ENCODE data around the gene C3orf20.
"Not testable (repeated sequence)": the region's sequence is repeated elsewhere in the genome, so short reads cannot be mapped to it uniquely, and the experiment has no call there.

Gene C3orf20

GRCh38 chr3:14650193-14650592, 24.7 kb upstream of the C3orf20 start:
- DNase-seq (ENCODE audit: low spot score) = no peak

DNA sequence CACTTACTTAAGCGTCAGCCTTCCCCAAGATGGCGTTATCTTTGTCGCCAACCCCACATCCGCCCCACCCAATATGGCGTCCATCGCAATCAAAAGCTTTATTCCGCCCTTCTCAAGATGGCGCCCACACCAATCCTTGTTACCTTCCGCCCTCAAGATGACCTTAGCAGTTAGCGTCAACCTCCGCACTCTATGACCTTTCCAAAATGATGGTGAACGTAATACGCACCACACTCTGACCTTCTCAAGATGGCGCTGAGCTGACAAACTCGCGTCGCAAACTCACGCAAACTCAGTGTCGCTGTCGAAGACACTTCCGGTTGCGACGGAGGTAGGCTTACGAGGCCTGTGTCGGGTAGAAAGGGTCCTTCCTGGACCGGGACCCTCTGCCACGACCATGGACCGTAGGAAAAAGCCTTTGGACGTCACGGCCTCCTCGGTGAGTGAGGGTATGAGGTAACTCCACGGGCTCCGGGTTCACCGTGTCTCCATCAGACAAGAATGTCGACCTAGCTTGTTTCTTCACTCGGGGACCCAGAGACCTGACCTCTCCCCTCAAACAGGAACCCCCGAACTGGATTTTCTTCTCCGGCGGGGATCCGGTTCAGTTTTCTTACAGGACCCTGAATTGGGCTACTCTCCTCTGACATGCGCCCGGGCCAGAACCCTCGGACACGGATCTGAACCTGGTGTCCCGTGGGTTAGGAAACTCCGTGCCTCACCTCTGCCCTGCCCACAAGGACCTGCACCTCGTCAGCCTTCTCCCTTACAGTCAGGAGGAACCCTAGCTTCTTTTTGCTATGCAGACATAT, 23.3 kb upstream of the C3orf20 start, which contains the start of gene CCDC174:
Gene CCDC174 (plus strand): TSS at position 323 of the 812 bp plus-strand sequence. CDS start 75 bp downstream, at position 398.
- peak; percentile 100 for DNase-seq (ENCODE audit: low spot score)

DNA sequence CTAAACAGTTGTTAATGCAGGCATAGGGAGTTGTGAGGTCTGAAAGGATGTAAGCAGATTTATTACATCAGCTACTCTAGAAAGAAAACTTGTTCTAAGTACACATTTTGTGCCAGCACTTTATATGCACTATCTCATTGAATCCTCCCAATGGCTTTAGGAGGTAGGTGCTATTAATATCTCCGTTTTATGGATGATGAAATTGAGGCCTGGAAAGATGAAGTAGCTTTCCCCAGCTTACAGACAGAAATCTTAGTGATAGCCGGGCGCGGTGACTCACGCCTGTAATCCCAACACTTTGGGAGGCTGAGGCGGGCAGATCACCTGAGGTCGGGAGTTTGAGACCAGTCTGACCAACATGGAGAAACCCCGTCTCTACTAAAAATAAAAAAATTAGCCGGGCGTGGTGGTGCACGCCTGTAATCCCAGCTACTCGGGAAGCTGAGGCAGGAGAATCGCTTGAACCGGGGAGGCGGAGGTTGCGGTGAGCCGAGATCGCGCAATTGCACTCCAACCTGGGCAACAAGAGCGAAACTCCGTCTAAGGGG, 22.5 kb upstream of the C3orf20 start:
- not testable (repeated sequence) for DNase-seq (ENCODE audit: low spot score)

- DNase-seq (ENCODE audit: low spot score) = no peak
Measured at GRCh38 chr3:14657579-14657978, 17.4 kb upstream of the C3orf20 start.

DNA sequence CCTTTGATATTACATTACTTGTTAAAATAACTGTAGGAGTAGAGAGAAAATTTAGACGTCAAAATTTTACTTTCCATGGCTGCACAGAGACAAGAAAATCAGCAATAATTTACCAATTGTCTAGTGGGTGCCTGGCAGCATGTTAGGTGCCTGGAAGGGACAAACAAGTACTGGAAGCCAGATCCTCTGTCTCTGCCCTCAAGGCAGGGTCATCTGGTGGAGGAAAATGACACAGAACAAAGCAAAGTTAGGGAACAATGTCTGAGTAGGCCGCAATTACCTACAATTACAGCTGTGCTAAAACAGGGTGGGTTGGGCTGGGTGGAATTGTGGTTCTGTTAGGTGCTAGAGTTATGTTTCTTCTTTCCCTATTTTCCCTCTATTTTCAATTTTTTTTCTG, 16.0 kb upstream of the C3orf20 start:
- no peak for DNase-seq (ENCODE audit: low spot score)

- no peak for DNase-seq (ENCODE audit: low spot score)
Measured at GRCh38 chr3:14660942-14661341, 14.0 kb upstream of the C3orf20 start.

- DNase-seq (ENCODE audit: low spot score) = no peak
Measured at GRCh38 chr3:14663396-14664135, 11.4 kb upstream of the C3orf20 start.

DNA sequence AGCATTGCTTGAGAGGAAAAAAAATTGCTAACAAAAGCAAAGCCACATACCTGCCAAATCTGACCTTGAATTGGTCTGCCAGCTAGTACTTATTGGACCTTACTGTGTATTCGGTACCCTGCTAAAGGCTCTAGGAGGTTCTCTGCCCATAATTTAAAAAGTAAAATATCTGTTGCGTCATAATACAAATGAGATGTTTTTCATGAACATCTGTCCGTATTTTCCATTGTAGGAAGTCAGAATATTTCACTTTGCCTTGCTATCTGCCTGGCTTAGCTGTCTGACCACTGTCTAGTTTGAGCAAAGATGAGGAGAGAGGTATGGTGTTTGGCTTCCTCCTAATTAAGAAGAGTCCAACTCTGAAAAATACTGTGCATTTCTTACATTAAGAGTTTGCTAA, 10.8 kb upstream of the C3orf20 start:
- DNase-seq (ENCODE audit: low spot score) = no peak

DNA sequence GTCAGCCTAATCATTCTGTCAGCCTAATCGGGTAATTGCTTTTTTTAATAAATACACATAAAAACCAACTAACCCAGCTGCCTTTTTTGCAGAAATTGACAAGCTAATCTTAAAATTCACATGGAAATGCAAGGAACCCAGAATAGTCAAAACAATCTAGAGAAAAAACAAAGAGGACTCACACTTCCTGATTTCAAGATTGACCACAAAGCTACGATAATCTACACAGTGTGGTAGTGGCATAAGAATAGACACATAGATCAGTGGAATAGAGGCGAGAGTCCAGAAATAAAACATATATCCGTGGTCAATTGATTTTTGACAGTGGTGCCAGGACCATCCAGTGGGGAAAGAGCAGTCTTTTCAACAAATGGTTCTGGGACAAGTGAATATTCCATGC, 2.4 kb upstream of the C3orf20 start:
- no peak for DNase-seq (ENCODE audit: low spot score)

- DNase-seq (ENCODE audit: low spot score) = no peak
Measured at GRCh38 chr3:14676881-14677280, 1.9 kb downstream of the C3orf20 start.

DNA sequence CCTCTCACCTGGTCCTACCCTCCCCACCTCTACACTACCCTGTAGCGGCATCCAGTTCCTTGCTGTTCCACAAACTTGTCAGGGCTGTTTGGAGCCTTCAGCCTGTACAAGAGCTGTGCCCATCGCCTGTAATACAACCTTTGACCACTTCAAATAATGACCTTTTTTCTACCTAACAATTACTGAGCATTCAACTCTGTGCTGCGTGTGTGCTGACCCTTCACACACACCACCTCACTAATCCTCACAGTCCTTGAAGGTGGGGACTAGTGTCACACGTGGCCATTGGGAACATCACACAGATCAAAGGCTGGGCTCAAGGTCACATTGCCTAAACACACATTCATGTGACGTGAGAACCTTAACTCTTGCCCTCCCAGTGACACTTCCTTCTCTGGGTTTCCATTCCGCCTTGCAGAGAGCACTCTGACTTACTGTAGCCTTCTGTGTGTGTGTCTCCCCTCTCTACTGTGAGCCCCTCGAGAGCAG, 3.1 kb downstream of the C3orf20 start:
- no peak for DNase-seq (ENCODE audit: low spot score)

DNA sequence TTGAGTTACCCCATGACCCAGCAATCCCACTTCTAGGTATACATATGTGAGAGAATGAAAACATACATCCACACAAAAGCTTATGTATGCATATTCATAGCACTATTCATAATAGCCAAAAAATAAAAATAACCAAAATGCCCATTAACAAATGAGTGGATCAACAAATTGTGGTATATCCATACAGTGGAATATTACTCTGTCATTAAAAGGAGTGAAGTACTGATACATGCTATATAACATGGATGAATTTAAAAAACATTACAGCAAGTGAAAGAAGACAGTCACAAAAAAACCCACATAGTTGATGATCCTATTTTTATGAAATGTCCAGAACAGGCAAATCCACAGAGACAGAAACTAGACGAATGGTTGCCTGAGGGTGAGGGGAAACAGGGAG, 5.2 kb downstream of the C3orf20 start:
- no peak for DNase-seq (ENCODE audit: low spot score)

DNA sequence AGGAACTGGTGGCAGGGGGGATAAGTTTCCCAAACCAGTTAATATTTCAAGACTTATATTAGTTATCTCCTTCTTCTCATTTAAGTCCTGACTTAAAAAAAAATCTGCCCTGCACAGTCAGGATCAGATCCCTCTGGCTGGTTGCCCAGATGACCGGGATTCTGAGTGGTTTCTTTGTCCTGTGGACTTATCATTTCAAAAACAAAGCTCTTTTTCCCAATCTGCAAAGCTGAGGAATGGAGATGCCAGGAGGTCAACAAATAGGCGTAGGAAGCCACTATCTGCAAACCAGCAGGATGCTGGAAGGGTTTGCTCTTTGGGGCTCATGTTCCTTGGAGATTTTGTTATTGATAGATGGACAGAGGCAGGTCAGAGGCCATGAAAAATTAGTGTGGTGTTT, 5.8 kb downstream of the C3orf20 start:
- DNase-seq (ENCODE audit: low spot score) = no peak

DNA sequence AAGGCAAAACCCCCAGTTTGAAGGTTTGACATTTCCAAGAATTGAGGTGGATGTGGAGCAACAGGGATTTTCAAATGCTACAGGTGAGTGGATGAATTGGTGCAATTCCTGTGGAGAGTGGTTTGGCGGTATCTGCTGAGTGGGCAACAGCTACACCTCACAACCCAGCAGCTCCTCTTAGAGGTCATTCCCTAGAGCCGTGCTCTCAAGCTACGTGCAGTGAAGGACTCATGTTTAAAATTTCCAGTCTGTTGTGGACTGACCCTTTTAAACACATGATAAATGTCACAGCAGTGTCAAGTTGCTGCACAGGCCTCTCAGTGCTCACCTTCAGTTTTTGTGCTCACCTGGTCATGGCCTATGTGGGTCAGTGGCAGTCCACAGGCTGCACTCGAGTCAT, 9.5 kb downstream of the C3orf20 start:
- DNase-seq (ENCODE audit: low spot score) = no peak

DNA sequence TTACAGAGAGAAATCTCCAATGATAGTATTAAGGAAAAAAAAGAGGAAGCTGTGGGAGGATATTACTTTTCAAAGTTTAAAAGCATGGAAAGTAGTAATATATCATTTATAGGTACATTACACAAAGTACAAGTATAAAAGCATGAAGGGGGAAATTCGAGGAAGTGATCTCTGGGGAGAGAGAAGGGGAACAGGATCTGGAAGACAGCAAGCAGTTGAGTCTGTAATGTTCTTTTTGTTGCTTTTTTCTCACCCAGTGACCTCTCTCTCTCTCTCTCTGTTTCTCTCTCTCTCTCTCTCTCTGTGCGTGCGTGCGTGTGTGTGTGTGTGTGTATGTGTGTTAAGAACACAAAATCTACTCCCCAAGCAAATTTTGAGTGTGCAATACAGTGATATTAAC, 10.2 kb downstream of the C3orf20 start:
- DNase-seq (ENCODE audit: low spot score) = no peak

DNA sequence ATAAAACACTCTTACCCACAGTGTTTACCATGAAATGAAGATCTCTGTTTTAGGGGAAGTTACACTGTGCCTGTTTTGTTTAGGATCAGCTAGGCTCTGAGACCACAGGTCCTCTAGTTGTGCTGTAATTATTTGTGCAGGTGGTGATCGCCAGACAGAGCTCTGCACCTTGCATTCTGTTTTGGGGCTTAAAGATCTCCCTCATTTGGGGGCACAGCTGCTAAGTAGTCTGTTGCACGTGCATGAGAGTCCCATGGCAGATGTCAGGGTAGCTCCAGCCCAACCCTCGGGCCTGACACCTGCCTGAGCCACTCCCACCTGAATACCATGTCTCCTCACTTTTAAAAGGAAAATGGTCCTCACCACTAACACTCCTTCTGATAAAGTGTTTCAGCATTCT, 12.4 kb downstream of the C3orf20 start:
- DNase-seq (ENCODE audit: low spot score) = peak; percentile 92

- DNase-seq (ENCODE audit: low spot score) = peak; percentile 65
Measured at GRCh38 chr3:14688525-14688924, 13.6 kb downstream of the C3orf20 start.

DNA sequence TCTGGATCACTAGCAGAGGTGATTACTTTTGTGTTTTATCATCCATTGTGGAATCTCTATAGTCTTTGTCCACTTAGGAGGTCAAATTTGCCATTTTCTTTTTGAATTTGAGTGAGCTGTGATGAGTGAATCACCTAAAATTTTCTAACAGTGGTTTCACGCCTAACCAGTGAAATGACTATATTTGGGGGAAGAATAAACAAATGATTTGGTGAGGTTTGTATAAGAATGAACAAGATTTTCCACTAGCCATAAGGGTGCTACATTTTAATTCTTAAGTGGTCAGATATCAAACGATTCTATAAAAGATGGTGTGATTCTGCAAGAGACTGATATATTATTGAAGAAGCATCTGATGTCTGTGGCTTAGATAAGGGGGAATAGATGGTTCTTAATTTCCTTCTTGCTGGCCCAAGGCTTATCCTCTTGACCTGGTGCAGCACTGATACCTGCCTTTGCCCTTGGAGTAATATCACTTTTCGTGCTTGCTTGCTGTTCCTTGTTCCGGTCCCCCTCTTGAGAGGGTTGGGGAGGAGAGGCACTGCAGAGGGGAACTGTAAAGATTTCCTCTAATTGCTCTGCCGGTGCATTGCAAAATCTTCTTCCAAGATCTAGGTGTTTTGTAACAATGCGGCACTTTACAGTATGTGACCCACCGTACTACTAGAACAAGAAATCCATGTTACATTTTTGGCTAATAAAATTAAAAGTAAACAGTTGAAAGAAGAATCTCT, 14.5 kb downstream of the C3orf20 start:
- DNase-seq (ENCODE audit: low spot score) = peak; percentile 33

DNA sequence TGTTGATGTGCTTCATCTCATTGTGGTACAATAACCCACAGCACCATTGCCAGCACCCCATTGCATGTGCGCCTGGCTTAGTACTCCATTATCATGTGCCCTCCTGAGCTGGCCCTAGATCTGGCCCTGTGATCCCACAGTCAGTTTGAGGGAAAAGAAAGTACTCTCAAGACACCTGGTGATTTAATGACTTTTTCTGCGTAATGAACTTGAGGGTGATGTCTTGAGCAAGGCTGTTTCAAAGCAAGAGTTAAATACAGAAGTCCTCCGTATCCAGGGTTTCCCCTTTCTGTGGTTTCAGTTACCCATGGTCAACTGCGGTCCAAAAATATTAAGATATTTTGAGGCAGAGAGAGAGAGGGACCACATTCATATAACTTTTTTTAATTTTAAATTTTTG, 16.3 kb downstream of the C3orf20 start:
- peak; percentile 63 for DNase-seq (ENCODE audit: low spot score)

- peak; percentile 30 for DNase-seq (ENCODE audit: low spot score)
Measured at GRCh38 chr3:14691719-14692118, 16.8 kb downstream of the C3orf20 start.

- no peak for DNase-seq (ENCODE audit: low spot score)
Measured at GRCh38 chr3:14698601-14699244, 23.8 kb downstream of the C3orf20 start.

DNA sequence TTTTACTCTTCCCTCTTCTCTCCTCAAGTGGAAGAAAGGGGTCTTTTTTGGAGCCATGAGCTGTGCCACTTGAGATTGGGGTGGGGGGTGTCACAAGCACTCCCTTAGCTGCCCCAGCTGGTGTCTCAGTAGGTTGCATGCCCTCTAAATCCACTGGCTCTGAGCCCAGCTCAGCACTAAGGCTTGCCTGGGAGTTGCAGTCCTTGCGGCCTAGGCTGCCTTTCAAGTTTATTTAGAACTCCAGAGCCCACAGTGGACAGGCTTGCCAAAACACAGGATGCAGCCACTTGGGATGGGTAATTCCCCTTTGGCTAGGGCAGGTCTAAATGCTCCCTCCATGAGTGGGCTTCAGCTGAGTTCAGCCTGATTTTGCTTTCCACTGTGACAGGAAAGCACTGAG, 24.7 kb downstream of the C3orf20 start:
- DNase-seq (ENCODE audit: low spot score) = no peak
